Activated T-helper 9 cell treated with anti-CD3 and anti-CD28 coated beads, Interleukin-2, amount 50 U/mL, for 16 hours (primary cell): Measurements from ENCODE around the gene SLC5A9.
"Not testable (repeated sequence)": the region's sequence is repeated elsewhere in the genome, so short reads cannot be mapped to it uniquely, and the experiment has no call there.

ENCODE experiments used
- DNase-seq: peaks from one replicate; pipeline ENCODE4 v3.0.0-alpha.2; 2020; ENCODE audit warnings: low read depth

The SLC5A9 gene

GRCh38 chr1:48214366-48214765 lies 8.2 kb upstream of the SLC5A9 start:
- not testable (repeated sequence) for DNase-seq

- DNase-seq = no peak
Observed at GRCh38 chr1:48214820-48215219, 7.7 kb upstream of the SLC5A9 start.

GRCh38 chr1:48215222-48215621 lies 7.3 kb upstream of the SLC5A9 start:
- DNase-seq = no peak

GRCh38 chr1:48215889-48216288 lies 6.6 kb upstream of the SLC5A9 start:
- DNase-seq = no peak

GRCh38 chr1:48216313-48216712 lies 6.2 kb upstream of the SLC5A9 start:
- no peak for DNase-seq

GRCh38 chr1:48216941-48217340 lies 5.6 kb upstream of the SLC5A9 start:
- no peak for DNase-seq

GRCh38 chr1:48217856-48218255 lies 4.7 kb upstream of the SLC5A9 start:
- no peak for DNase-seq

- no peak for DNase-seq
Observed at GRCh38 chr1:48219803-48220202, 2.7 kb upstream of the SLC5A9 start.

- no peak for DNase-seq
Observed at GRCh38 chr1:48221122-48221521, 1.4 kb upstream of the SLC5A9 start.

GRCh38 chr1:48221657-48222056 lies 859 bp upstream of the SLC5A9 start:
- no peak for DNase-seq

- DNase-seq = no peak
Observed at GRCh38 chr1:48223366-48224240, 1.1 kb downstream of the SLC5A9 start.

- no peak for DNase-seq
Observed at GRCh38 chr1:48224791-48225190, 2.3 kb downstream of the SLC5A9 start.

- DNase-seq = no peak
Observed at GRCh38 chr1:48225579-48225978, 3.1 kb downstream of the SLC5A9 start.

GRCh38 chr1:48227165-48228013 lies 4.9 kb downstream of the SLC5A9 start:
- DNase-seq = no peak

GRCh38 chr1:48228156-48228555 lies 5.6 kb downstream of the SLC5A9 start:
- DNase-seq = no peak

- DNase-seq = no peak
Observed at GRCh38 chr1:48229317-48229716, 6.8 kb downstream of the SLC5A9 start.

GRCh38 chr1:48230236-48230635 lies 7.7 kb downstream of the SLC5A9 start:
- no peak for DNase-seq

- no peak for DNase-seq
Observed at GRCh38 chr1:48232722-48233121, 10.2 kb downstream of the SLC5A9 start.

GRCh38 chr1:48233666-48234485 lies 11.4 kb downstream of the SLC5A9 start:
- no peak for DNase-seq

GRCh38 chr1:48235652-48236051 lies 13.1 kb downstream of the SLC5A9 start:
- DNase-seq = no peak

- no peak for DNase-seq
Observed at GRCh38 chr1:48236716-48237470, 14.4 kb downstream of the SLC5A9 start.
